GM10248 (cell line): ENCODE measurements around the gene ZMYM4.

Source experiments
- CTCF ChIA-PET: fragments of 300-600 bp; sonication (Branson Sonifier 250); formaldehyde crosslinking; extraction: SDS; loops from one replicate; lab custom pipeline; 2021; ENCODE audit warnings: antibody characterized with exemption; lab: Yijun Ruan, JAX
- POLR2A ChIA-PET: fragments of 350-650 bp; sonication (Branson Sonifier 250); formaldehyde crosslinking; extraction: SDS; loops from one replicate; lab custom pipeline; 2020; ENCODE audit warnings: antibody characterized with exemption; lab: Yijun Ruan, JAX
- DNase-seq: peaks from one replicate; pipeline ENCODE4 v3.0.0; 2012; ENCODE audit errors: extremely low spot score
- TF ChIP-seq, protein P1 (sequence below): IDR thresholded peaks from 2 replicates; pipeline ENCODE4 v1.5.1; 2012; ENCODE audit warnings: mild to moderate bottlenecking, low read depth; ENCODE audit errors: extremely low read depth, missing control alignments, control extremely low read depth

ZMYM4 gene

DNA sequence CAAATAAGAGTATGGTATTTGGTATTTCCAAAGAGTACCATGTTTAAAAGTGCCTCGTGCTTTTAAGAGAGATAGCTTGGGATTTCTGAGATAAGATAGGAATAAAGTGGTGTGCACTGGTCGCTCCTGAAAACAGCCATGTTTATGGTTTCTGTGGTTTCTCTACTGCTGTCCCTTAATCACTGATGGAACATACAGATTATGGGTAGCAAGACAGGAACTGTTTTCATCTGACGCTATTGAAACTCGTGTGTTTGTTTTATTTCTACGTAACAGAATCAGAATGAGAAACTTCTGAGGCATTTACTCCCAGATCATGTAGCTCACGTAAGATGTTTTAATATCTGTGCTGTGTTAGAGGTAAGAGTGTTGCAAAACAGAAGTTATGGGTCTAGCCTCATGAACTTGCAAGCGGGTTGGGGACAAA, 162.7 kb downstream of the ZMYM4 start:
- TF ChIP-seq, protein P1, sequence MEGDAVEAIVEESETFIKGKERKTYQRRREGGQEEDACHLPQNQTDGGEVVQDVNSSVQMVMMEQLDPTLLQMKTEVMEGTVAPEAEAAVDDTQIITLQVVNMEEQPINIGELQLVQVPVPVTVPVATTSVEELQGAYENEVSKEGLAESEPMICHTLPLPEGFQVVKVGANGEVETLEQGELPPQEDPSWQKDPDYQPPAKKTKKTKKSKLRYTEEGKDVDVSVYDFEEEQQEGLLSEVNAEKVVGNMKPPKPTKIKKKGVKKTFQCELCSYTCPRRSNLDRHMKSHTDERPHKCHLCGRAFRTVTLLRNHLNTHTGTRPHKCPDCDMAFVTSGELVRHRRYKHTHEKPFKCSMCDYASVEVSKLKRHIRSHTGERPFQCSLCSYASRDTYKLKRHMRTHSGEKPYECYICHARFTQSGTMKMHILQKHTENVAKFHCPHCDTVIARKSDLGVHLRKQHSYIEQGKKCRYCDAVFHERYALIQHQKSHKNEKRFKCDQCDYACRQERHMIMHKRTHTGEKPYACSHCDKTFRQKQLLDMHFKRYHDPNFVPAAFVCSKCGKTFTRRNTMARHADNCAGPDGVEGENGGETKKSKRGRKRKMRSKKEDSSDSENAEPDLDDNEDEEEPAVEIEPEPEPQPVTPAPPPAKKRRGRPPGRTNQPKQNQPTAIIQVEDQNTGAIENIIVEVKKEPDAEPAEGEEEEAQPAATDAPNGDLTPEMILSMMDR = no peak
- ChIA-PET POLR2A (no interaction called here), CTCF (interaction anchor here (1.3 to 1.4 kb wide), 2 partner anchors 16 to 20 kb away, joined by 4 to 12 read pairs; no protein-coding TSS in a partner anchor)
- no peak for DNase-seq

DNA sequence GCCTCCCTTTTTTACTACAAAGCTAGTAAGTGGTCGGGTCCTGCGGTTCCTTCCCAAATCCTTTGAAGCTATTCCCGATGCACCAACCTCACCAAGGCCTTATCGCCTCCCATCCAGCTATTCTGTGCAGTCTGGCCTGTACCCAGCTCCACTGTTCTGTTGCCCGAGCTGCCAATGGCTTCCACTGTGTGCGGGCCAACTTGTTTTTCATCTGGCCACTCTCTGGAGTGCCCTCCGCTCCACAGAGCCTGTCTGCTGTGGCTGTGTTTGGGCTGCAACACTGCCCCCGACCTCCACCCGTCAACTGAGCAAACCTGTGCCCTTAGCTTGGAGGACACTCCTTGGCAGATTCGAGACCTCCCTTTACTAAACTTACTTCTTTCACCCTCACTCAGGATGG, 163.7 kb downstream of the ZMYM4 start:
- POLR2A ChIA-PET = no interaction called here
- CTCF ChIA-PET = interaction anchor here (1.0 to 1.4 kb wide), 2 partner anchors 19 to 230 kb away, joined by 3 to 12 read pairs; no protein-coding TSS in a partner anchor
- DNase-seq = no peak
- TF ChIP-seq, protein P1 = no peak

DNA sequence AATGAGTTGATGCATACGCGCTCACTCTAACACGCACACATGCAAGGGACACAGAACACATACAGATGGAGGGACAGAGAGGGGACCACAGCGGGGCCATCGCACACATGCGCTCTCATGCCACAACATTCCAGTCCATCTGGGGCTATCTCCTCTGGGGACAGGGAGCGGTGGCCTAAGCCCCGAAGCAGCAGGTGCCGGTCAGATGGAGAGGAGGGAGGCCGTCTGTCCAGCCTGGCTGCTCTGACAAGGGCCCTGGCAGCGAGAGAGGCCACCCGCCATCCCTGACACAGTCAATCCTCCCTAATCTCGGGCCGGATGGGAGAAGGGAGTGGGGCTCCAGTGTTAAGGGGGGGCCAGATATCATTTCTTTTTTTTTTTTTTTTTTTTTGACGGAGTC, 165.2 kb downstream of the ZMYM4 start:
- CTCF ChIA-PET = interaction anchor here (10.3 kb wide), 1 partner anchor 17 kb away, joined by 110 read pairs; no protein-coding TSS in a partner anchor
- POLR2A ChIA-PET = no interaction called here
- TF ChIP-seq, protein P1 = no peak
- DNase-seq = no peak

DNA sequence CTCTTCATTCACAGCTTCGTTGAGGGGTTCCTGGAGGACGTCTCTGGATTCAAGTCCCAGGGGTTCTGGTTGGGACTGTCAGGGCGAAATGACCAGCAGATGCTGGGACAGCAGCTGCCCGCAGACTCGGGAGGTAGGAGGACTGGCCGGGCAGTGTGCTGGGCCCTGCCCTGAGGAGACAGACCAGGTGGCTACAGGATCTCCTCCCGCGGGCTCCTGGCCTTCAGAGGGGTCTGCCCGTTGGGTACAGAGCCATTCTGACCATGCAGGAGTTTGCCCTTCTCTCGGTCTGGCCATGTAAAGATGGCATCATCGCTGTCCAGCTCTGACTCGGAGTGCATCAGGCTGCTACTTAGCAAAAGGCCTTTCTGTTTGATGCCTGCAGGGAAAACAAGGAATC, 166.2 kb downstream of the ZMYM4 start:
- ChIA-PET CTCF (interaction anchor here (1.8 to 10.3 kb wide), 2 partner anchors 9 to 16 kb away, joined by 6 to 110 read pairs; no protein-coding TSS in a partner anchor), POLR2A (no interaction called here)
- no peak for DNase-seq
- TF ChIP-seq, protein P1 = no peak

DNA sequence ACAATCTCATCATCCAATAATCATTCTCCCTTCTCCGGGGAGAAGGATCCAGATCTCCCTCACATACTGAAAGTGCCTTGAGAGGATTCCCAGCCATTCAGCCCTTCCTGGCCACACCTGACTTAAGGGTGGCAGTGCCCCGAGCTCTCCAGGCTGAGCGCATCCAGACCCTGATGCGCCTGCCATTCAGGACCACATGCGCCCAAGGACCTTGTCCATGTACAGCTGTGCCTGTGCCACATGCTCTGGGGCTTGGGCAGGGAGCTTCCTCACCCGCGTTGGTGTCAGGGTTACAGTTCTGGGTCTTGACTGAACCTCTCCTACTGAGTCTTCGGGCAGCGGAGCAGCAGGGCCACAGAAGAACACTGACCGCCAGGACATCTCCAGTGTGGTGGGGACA, 167.6 kb downstream of the ZMYM4 start:
- CTCF ChIA-PET = interaction anchor here (1.8 to 10.3 kb wide), 2 partner anchors 8 to 14 kb away, joined by 6 to 110 read pairs; no protein-coding TSS in a partner anchor
- DNase-seq = no peak
- TF ChIP-seq, protein P1 = no peak
- POLR2A ChIA-PET = no interaction called here

DNA sequence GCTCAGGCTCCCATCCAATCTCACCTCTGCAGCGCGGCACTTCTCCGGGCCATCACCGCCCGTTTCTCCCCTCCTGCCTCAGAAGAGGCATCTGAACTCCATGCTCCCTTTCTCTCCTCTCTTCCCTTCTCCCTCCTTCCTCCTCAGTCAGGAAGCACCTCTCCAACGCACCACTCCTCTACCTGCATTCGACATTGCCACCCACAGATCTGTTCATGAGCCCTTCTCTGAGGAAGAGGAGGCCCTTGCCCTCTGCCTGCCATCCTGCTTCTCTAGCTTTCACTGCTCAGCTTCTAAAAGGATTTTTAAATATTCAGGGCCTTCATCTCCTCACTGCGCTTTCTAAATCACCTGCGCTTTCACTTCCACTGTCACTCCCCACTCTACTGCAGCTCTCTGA, 168.7 kb downstream of the ZMYM4 start:
- DNase-seq = no peak
- TF ChIP-seq, protein P1 = no peak
- ChIA-PET CTCF (interaction anchor here (1.0 to 10.3 kb wide), 3 partner anchors 13 to 30 kb away, joined by 3 to 110 read pairs (median 4); no protein-coding TSS in a partner anchor), POLR2A (no interaction called here)
